ENCODE results near the gene TSPEAR. TPM values are rescaled to one million over a fixed set of nuclear protein-coding genes. Genes with fewer than 3 reads are reported as not detected.
"Not testable (repeated sequence)": the region's sequence is repeated elsewhere in the genome, so short reads cannot be mapped to it uniquely, and the experiment has no call there.

TSPEAR gene
- total RNA-seq, 1 experiment from 2014 or later = not detected

DNA sequence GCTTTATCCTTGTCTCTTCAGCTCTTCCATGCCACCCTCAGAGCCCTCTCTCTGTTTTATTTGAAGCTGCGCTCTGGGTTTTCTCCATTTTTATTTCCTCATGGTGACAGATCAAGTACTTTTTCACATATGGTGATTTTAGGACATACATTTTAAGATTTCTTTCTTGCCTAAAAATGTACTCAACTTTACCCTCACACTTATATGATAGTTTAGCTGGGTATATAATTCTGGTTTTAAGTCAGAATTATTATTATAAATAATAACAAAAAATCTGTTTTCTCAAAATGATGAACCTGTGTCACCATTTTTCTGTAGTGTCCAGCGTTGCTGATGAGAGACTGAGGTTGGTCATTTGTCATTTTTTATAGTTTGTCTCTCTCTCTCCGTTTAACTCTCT lies 130.2 kb downstream of the TSPEAR start:
- H3K27ac ChIP-seq (ENCODE audit: low read length) = no peak overlapping the region
- intact Hi-C loops (cut with micrococcal nuclease; ENCODE audit: unreplicated experiment) = no loop called here
- ATAC-seq (no peak), DNase-seq (ENCODE audit: low read depth, low spot score) (no peak)
- CTCF ChIA-PET = no interaction called here
- in situ Hi-C loops (cut with HindIII; ENCODE audit: low pct_unique_long_range_greater_than_20kb, low sequenced_read_pairs) = no loop called here
- H3K4me3 ChIP-seq (ENCODE audit: low read depth in 2 of 2, low read length in 2 of 2) = no peak overlapping the region
- no peaks in the 10 kb centered on the region for H3K36me3 ChIP-seq (ENCODE audit: control insufficient read depth, insufficient read depth, low read length)
- H3K27me3 ChIP-seq (ENCODE audit: control insufficient read depth, insufficient read depth, low read length) = peaks cover 4% of the 10 kb centered on the region
- 0 out of 2 replicates have a peak, but pooled peaks cover 7% of the 10 kb centered on the region for H3K9me3 ChIP-seq (ENCODE audit: control insufficient read depth, insufficient read depth, low read depth, low read length)
- POLR2A ChIA-PET = no interaction called here
- no TSS peak for BruUV-seq (replicated peaks)
- H3K4me1 ChIP-seq (ENCODE audit: control insufficient read depth, insufficient read depth, low read length) = peaks cover 4% of the 10 kb centered on the region; the same call in 1 of the 2 replicates
- TF ChIP-seq, protein P1, sequence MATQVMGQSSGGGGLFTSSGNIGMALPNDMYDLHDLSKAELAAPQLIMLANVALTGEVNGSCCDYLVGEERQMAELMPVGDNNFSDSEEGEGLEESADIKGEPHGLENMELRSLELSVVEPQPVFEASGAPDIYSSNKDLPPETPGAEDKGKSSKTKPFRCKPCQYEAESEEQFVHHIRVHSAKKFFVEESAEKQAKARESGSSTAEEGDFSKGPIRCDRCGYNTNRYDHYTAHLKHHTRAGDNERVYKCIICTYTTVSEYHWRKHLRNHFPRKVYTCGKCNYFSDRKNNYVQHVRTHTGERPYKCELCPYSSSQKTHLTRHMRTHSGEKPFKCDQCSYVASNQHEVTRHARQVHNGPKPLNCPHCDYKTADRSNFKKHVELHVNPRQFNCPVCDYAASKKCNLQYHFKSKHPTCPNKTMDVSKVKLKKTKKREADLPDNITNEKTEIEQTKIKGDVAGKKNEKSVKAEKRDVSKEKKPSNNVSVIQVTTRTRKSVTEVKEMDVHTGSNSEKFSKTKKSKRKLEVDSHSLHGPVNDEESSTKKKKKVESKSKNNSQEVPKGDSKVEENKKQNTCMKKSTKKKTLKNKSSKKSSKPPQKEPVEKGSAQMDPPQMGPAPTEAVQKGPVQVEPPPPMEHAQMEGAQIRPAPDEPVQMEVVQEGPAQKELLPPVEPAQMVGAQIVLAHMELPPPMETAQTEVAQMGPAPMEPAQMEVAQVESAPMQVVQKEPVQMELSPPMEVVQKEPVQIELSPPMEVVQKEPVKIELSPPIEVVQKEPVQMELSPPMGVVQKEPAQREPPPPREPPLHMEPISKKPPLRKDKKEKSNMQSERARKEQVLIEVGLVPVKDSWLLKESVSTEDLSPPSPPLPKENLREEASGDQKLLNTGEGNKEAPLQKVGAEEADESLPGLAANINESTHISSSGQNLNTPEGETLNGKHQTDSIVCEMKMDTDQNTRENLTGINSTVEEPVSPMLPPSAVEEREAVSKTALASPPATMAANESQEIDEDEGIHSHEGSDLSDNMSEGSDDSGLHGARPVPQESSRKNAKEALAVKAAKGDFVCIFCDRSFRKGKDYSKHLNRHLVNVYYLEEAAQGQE (IDR thresholded peaks at IDR 0.05; ENCODE audit: insufficient read depth in 1 of 2, low read depth in 2 of 2, low read length in 1 of 2) = no peak
- TF ChIP-seq TCF7L2 (IDR thresholded peaks at IDR 0.05; ENCODE audit: low read depth, low read length) = no peak
- TF ChIP-seq, protein P2, sequence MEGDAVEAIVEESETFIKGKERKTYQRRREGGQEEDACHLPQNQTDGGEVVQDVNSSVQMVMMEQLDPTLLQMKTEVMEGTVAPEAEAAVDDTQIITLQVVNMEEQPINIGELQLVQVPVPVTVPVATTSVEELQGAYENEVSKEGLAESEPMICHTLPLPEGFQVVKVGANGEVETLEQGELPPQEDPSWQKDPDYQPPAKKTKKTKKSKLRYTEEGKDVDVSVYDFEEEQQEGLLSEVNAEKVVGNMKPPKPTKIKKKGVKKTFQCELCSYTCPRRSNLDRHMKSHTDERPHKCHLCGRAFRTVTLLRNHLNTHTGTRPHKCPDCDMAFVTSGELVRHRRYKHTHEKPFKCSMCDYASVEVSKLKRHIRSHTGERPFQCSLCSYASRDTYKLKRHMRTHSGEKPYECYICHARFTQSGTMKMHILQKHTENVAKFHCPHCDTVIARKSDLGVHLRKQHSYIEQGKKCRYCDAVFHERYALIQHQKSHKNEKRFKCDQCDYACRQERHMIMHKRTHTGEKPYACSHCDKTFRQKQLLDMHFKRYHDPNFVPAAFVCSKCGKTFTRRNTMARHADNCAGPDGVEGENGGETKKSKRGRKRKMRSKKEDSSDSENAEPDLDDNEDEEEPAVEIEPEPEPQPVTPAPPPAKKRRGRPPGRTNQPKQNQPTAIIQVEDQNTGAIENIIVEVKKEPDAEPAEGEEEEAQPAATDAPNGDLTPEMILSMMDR (IDR thresholded peaks at IDR 0.05) = no peak
- no peak for TF ChIP-seq POLR2AphosphoS5 (IDR thresholded peaks at IDR 0.05; ENCODE audit: low read depth, low read length)
- no peak for TF ChIP-seq SIN3A (IDR thresholded peaks at IDR 0.05; ENCODE audit: borderline replicate concordance, insufficient read depth, low read depth, low read length)

DNA sequence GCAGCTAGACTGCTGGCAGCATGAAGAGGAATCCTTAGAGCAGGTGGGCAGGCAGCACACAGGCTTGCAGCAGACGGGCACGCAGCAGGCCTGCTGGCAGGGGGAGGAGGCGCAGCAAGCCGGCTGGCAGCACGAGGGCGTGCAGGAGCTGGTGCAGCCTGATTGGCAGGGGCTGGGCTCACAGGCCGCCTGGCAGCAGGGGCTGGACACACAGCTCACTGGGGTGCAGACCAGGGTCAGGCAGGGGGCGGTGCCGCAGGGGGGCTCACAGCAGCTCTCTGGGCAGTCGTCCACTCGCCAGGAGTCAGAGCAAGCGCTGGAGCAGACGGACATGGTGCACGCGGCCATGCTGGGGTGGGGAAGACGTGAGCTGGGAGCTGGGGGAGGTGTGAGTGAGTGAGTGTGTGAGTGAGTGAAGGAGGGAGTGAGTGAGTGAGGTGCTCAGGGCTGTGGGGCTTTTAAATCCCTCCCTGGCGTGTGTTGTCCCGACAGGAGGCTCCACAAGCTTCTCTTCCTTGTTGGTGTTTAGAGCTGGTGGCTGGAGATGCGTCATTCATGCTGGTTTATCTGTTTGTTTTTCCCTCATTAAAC lies 131.0 kb downstream of the TSPEAR start, which contains the start of gene KRTAP10-5:
Gene KRTAP10-5 (minus strand): TSS at position 374 of the 591 bp plus-strand sequence. CDS start 26 bp downstream, at position 348.
- peak; percentile 74 for ATAC-seq
- DNase-seq (ENCODE audit: low read depth, low spot score); H3K27ac ChIP-seq (ENCODE audit: low read length); H3K4me1 ChIP-seq (ENCODE audit: control insufficient read depth, insufficient read depth, low read length); H3K9me3 ChIP-seq (ENCODE audit: control insufficient read depth, insufficient read depth, low read depth, low read length); POLR2A ChIA-PET; H3K27me3 ChIP-seq (ENCODE audit: control insufficient read depth, insufficient read depth, low read length); H3K36me3 ChIP-seq (ENCODE audit: control insufficient read depth, insufficient read depth, low read length); in situ Hi-C loops (cut with HindIII; ENCODE audit: low pct_unique_long_range_greater_than_20kb, low sequenced_read_pairs); BruUV-seq (replicated peaks); intact Hi-C loops (cut with micrococcal nuclease; ENCODE audit: unreplicated experiment): not testable (repeated sequence)
- TF ChIP-seq, protein P2 (IDR thresholded peaks at IDR 0.05) = 0 out of 2 replicates have a peak, but pooled peaks have one; percentile 14
- peak within 1 kb of the TSS in 1 of 2 experiments; percentile 24; a peak in 1 of 4 replicates for H3K4me3 ChIP-seq (ENCODE audit: low read depth in 2 of 2, low read length in 2 of 2)
- CTCF ChIA-PET = interaction anchor here (0.7 kb wide), 2 partner anchors 31 to 91 kb away, joined by 3 to 4 read pairs; no protein-coding TSS in a partner anchor
